ENCODE data around the gene LINGO3.

The LINGO3 gene

GRCh38 chr19:2306281-2306806 lies 1.6 kb downstream of the LINGO3 start:
- DNase-seq (ENCODE audit: low read depth in 2 of 2), result no peak

- no peak for DNase-seq (ENCODE audit: low read depth in 2 of 2)
These were observed 2.3 kb downstream of the LINGO3 start for GRCh38 chr19:2305452-2306280.

GRCh38 chr19:2303211-2303798 lies 4.6 kb downstream of the LINGO3 start:
- no peak for DNase-seq (ENCODE audit: low read depth in 2 of 2)

- DNase-seq (ENCODE audit: low read depth in 2 of 2), result no peak
These were observed 5.4 kb downstream of the LINGO3 start for GRCh38 chr19:2302319-2303210.

- no peak for DNase-seq (ENCODE audit: low read depth in 2 of 2)
These were observed 7.4 kb downstream of the LINGO3 start for GRCh38 chr19:2300533-2300932.

- DNase-seq (ENCODE audit: low read depth in 2 of 2), result no peak
These were observed 11.8 kb downstream of the LINGO3 start for GRCh38 chr19:2296141-2296540.

- DNase-seq (ENCODE audit: low read depth in 2 of 2), result no peak
These were observed 13.1 kb downstream of the LINGO3 start for GRCh38 chr19:2294687-2295335.

GRCh38 chr19:2291185-2291751 lies 16.7 kb downstream of the LINGO3 start:
- no peak for DNase-seq (ENCODE audit: low read depth in 2 of 2)

GRCh38 chr19:2290441-2291184 lies 17.3 kb downstream of the LINGO3 start:
- no peak for DNase-seq (ENCODE audit: low read depth in 2 of 2)

- DNase-seq (ENCODE audit: low read depth in 2 of 2), result no peak
These were observed 18.1 kb downstream of the LINGO3 start for GRCh38 chr19:2289714-2290435.

GRCh38 chr19:2288818-2289713 lies 18.9 kb downstream of the LINGO3 start:
- DNase-seq (ENCODE audit: low read depth in 2 of 2), result no peak

- DNase-seq (ENCODE audit: low read depth in 2 of 2), result no peak
These were observed 19.6 kb downstream of the LINGO3 start for GRCh38 chr19:2288338-2288817.

- no peak for DNase-seq (ENCODE audit: low read depth in 2 of 2)
These were observed 20.2 kb downstream of the LINGO3 start for GRCh38 chr19:2287585-2288337.

GRCh38 chr19:2286402-2287140 lies 21.4 kb downstream of the LINGO3 start:
- no peak for DNase-seq (ENCODE audit: low read depth in 2 of 2)

- no peak for DNase-seq (ENCODE audit: low read depth in 2 of 2)
These were observed 24.0 kb downstream of the LINGO3 start for GRCh38 chr19:2283835-2284507.

- no peak for DNase-seq (ENCODE audit: low read depth in 2 of 2)
These were observed 25.1 kb downstream of the LINGO3 start for GRCh38 chr19:2282862-2283237.

Data from stimulated activated CD4-positive, alpha-beta T cell treated with anti-CD3 and anti-CD28 coated beads, Interleukin-12 subunit alpha, Interleukin-12 subunit beta, amount 100 ng/mL, for 24 hours (primary cell).